C1 segment of cervical spinal cord (tissue), 14 donors: ENCODE results near the gene ADM5.
"Not testable (repeated sequence)": the region's sequence is repeated elsewhere in the genome, so short reads cannot be mapped to it uniquely, and the experiment has no call there.

Experiments
- DNase-seq, 14 donors: peaks; one replicate each; lab custom pipeline; 2025; lab: John Stamatoyannopoulos, UW

The ADM5 gene

GRCh38 chr19:49699364-49699763 lies 10.0 kb downstream of the ADM5 start:
- DNase-seq, result no peak

GRCh38 chr19:49700563-49700962 lies 11.2 kb downstream of the ADM5 start:
- DNase-seq, result no peak

GRCh38 chr19:49701271-49701786 lies 11.9 kb downstream of the ADM5 start:
- no peak for DNase-seq

GRCh38 chr19:49704888-49705642 lies 15.7 kb downstream of the ADM5 start:
- DNase-seq, result no peak

- DNase-seq, result no peak
These were observed 16.5 kb downstream of the ADM5 start for GRCh38 chr19:49705919-49706318.

- DNase-seq, result no peak
These were observed 21.1 kb downstream of the ADM5 start for GRCh38 chr19:49710372-49710951.

- DNase-seq, result no peak
These were observed 23.0 kb downstream of the ADM5 start for GRCh38 chr19:49712397-49712859.

- no peak for DNase-seq
These were observed 23.9 kb downstream of the ADM5 start for GRCh38 chr19:49713236-49713845.

- DNase-seq, result no peak
These were observed 26.8 kb downstream of the ADM5 start for GRCh38 chr19:49716154-49716553.

GRCh38 chr19:49718511-49718910 lies 29.1 kb downstream of the ADM5 start:
- no peak for DNase-seq

GRCh38 chr19:49718991-49719390 lies 29.6 kb downstream of the ADM5 start:
- DNase-seq, result no peak

- DNase-seq, result not testable (repeated sequence)
These were observed 30.0 kb downstream of the ADM5 start for GRCh38 chr19:49719420-49719819.

GRCh38 chr19:49727217-49728030 lies 38.0 kb downstream of the ADM5 start:
- peak in 3 of 14 donors; percentile 15 to 80 (median 21) for DNase-seq

- no peak for DNase-seq
These were observed 40.8 kb downstream of the ADM5 start for GRCh38 chr19:49730166-49730565.

GRCh38 chr19:49738268-49738667 lies 48.9 kb downstream of the ADM5 start:
- no peak for DNase-seq

- no peak for DNase-seq
These were observed 49.7 kb downstream of the ADM5 start for GRCh38 chr19:49739098-49739497.

GRCh38 chr19:49739933-49740332 lies 50.5 kb downstream of the ADM5 start:
- DNase-seq, result no peak
